ENCODE data around the gene EXOC8.

Gene EXOC8

DNA sequence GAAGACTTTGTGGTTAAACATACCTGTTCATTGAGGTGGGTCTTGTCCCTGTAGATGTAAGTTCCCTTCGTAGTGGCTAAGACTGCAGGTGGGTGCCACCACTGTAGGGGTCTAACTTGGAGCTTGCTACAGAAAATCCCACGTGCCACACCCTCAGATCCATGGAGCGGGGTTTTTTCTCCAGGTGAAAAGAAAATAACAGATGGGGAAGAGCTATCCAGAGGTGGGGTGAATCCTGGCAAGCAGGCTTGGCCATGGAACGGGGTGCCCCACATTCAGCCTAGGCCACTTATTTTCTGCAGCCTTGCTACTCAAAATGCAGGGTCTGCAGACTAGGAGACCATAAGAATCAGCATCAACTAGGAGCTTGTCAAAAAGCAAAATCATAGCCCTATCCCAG lies 24.0 kb downstream of the EXOC8 start:
- no peak for DNase-seq

DNA sequence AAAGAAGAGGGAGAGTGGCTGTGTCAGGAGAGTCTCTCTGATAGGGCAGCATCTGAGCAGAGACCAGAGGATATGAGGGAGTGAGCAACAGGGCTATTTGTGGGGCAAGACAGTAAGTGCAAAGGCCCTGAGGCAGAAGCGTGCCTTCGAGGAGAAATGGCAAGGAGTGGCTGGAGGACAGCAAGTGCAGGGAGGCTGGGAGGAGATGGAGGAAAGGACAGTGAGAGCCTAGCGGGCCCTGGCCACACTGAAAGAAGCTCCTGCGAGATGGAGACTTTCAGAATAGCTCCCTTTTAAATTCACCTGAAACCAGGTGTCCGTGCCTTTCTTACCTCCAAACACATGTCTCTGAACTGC lies 25.2 kb downstream of the EXOC8 start:
- DNase-seq = no peak

DNA sequence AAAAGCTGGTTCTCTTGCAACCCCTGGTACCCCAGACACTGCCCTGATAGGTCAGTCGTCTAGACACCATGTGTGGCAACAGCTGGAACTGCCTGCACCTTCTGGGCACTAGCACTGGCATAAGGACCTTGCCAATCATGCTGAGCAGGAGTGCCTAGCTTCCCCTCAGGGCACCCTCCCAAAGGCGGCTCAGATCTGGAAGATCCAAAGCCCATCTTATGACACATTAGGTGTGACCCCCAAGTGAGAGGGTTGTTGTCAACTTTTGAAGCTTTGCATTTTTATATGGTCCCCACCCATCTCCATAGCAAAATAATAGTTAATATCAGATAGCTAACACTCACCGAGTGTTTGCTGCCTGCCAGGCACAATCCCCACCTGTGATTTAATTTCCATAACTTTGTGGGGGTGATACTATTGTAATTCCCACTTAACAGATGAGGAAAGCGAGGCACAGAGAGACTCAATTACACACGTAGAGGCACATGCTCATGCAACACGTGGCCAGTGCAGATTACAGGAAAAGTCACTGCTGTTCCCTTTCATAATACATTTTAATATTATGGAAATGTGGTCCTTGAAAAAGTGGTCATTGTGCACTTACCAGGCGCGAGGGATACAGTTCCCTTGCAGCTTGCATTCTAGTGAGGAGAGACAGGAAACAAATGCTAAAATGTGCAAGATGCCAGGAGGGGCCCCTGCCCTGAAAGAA lies 25.8 kb downstream of the EXOC8 start:
- DNase-seq = no peak

- DNase-seq = no peak
Measured at GRCh38 chr1:231310391-231310934, 27.2 kb downstream of the EXOC8 start.

DNA sequence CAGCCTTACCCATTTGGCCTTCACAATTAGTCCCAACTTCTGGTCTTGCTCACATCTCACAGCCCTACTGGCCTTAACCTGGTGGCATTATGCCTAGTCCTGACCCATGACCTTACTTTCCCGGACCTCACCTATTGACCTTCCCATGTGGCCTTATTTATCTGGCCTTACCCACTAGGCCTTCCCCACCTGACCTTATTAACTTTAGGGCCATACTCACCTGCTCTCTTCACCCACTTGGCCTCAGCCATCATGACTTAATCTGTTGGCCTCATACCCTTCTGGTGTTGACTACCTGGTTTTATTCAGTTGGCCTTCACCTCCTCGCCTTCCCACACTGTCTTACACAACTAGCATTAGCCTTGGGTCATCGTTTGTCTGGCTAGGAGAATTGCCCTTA lies 35.7 kb downstream of the EXOC8 start:
- DNase-seq = no peak

GRCh38 chr1:231295938-231296337 lies 41.7 kb downstream of the EXOC8 start:
- no peak for DNase-seq

DNA sequence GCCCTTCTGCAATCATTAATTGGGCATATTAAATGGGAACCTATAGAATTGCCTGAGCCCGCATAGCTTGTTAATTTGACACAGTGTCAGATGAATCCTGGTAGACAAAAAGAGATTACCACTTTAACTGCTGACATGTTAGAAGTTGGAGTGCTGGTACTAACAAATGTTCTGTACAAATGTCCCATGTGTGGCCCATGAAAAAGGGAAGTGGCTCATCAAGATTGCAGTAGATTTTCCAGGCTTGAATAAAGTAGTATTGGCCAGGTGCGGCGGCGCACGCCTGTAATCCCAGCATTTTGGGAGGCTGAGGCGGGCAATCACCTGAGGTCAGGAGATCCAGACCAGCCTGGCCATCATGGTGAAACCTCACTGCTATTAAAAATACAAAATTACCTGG lies 51.0 kb downstream of the EXOC8 start:
- DNase-seq = no peak

DNA sequence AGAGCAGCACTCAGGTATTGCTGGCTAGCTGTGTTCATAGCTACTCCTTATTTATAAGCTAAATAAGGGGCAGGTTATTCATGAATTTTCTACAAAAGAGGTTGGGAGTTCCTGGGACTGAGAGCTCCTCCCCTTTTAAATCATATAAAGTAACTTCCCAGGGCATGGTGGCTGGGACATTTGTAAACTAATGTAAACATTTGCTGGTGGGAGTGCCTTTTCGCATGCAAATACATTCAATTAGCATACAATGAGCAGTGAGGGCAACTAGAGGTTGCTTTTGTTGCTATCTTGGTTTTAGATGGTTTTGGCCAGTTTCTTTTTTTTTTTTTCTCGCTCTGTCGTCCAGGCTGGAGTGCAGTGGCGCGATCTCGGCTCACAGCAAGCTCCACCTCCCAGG lies 53.2 kb downstream of the EXOC8 start:
- DNase-seq = no peak

Measured in RPMI8226 (cell line).